ENCODE data around the gene FAM162A.
"Not testable (repeated sequence)": the region's sequence is repeated elsewhere in the genome, so short reads cannot be mapped to it uniquely, and the experiment has no call there.

The FAM162A gene, protein sequence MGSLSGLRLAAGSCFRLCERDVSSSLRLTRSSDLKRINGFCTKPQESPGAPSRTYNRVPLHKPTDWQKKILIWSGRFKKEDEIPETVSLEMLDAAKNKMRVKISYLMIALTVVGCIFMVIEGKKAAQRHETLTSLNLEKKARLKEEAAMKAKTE

DNA sequence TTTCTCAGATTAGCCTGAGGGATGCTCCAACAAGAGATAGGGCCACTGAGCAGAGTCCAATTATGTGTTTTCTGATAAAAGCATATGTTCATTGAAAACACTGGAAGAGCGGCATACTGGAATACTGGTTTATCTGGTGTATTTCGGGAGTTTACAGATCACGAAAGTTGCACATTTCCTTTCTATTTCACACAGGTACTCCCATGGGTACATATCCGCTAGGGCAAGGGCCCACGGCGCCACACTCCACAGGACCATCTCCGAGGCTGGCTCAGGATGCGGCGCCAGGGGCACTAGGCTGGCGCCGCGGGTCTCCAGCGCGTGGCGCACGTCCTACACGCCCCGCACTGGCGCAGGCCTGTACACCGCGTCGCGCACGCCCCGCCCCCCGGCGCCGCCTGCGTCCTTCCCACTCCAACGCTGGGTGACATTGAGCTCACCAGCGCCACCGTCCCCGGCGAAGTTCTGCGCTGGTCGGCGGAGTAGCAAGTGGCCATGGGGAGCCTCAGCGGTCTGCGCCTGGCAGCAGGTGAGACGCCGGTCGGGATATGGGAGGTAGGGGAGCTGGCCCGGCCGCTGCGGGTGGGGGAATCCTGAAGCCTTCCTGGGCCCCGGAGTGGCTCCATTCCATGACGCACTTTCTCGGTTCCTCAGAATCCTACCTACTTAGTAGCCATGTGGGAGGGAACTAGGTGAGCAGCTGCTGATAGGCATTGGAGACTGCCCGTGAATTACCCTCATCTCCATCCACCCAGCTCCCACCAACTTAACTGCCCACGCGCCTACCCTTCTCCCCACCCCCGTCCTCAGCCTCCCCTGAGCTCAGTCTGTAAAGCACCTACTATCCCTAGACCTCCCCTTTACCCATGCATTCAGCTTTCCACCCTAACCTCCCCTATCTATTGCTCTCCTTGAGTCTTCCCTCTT lies at the start of gene FAM162A:
FAM162A (plus strand) TSS at position 412 of the 927 bp plus-strand sequence; CDS start at position 496, 84 bp downstream.
- peak; percentile 94 for DNase-seq

DNA sequence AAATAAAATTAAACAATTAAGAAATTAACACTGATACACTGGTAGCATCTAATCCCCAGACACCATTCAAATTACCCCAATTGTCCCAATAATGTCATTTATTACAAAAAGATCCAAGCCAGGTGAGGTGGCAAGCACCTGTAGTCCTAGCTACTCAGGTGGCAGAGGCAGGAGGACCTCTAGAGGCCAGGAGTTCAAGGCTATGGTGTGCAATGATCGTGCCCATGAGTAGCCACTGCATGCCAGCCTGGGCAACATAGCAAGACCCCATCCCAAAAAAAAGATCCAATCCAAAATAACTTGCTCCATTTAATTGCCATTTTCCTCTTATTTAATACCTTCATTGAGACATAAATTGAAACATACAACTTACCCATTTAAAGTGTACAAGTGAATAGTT lies 41.2 kb upstream of the FAM162A start:
- DNase-seq: no peak

DNA sequence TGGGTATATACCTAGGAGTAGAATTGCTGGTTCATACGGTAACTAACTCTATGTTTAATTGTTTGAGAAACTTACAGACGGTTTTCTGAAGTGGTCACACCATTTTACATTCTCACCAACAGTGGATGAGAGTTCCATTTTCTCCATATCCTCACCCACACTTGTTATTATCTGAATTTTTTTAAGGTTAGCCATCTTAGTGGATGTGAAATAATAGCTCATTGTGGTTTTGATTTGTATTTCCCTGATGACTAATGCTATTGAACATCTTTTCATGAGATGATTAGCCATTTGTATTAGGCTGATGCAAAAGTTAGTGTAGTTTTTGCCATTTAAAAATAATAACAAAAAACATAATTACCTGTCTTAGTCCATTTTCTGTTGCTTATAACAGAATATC lies 40.3 kb upstream of the FAM162A start:
- no peak for DNase-seq

DNA sequence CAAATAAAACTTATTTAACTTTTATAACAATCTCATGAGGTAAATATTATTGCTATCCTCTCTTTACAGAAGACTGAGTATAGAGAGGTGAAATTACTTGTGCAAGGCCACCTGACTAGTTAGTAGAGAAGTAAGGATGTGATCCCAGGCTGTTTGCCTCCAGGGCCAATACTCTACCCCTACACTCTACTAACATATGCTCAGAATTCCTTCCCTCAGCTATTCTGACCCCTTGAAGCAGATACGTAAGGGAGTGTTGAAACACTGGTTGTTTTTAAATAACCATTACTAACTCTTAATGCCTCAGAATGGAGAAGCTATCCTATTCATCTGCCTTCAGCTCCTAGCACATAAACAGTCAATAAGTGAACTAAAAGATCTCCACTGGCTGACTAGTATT lies 34.8 kb upstream of the FAM162A start:
- DNase-seq: no peak

DNA sequence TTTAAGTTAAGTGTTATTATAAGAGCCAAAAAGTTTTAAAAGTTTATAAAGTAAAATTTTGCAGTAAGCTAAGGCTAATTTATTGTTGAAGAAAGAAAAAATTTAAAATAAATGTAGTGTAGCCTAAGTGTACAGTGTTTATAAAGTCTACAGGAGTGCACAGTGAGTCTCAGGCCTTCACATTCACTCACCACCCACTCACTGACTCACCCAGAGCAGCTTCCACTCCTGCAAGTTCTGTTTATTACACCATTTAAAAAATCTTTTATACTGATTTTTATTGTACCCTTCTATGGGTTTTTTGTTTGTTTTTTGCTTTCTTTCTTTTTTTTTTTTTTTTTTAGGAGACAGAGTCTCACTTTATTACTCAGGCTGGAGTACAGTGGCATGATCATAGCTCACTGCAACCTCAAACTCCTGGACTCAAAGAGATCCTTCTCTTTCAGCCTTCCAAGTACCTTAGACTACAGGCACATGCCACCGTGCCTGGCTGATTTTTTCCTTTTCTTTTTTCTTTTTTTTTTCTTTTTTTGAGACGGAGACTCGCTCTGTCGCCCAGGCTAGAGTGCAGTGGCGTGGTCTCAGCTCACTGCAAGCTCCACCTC lies 33.1 kb upstream of the FAM162A start:
- no peak for DNase-seq

DNA sequence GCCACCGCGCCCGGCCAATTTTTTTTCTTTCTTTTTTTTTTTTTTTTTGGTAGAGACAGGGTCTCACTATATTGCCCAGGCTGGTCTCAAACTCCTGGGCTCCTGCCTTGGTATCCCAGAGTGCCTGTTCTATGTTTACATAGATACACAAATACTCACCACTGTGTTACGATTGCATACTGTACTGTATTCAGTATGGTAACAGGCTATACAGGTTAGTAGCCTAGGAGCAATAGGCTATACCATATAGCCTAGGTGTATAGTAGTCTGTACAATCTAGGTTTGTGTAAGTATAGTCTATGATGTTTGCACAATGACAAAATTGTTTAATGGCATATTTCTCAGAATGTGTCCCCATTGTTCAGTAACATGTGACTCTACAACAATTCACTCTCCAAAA lies 32.4 kb upstream of the FAM162A start:
- DNase-seq: no peak

DNA sequence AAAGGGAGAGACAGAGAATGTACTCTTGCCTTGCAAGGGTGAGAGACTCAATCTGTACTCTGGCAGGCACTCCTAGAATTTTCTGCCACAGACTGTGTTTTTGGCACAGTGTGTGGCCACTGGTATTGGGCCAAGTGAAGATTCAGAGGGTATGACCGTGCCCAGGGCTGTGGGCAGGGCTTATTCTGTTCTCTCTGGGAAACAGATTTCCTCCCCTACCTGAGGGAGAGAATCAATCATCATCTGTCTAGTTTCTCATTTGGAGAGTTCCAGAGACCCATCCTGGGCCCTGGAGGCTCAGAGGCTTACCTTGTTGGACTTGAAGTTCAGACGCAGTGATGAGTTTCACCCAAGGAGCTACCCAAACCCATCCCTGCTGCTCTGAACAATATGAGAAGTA lies 30.8 kb upstream of the FAM162A start:
- no peak for DNase-seq

DNA sequence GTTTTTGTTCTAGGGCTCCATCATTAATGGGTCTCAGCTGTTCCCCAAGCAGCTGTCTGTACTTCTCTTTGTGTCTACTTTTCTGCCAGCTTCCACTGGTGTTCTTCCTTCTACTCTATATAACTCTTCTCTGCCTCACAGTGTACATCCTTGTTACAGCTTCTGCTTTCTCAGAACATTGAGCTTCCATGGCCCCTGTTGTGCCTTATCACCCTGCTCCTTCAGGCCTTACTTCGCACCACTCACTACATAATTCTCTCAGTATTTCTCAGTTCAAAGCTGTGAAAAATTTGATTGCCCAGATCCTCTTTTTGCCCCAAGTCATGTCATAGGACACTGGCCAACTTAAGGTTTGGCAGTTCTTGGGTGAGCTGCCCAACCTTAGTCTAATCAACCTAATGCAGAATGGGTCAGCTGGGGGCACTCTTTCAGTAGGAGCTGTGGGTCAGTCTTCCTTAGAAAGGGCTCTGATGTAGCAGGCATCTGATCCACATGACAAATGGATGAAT lies 30.0 kb upstream of the FAM162A start:
- DNase-seq: no peak

DNA sequence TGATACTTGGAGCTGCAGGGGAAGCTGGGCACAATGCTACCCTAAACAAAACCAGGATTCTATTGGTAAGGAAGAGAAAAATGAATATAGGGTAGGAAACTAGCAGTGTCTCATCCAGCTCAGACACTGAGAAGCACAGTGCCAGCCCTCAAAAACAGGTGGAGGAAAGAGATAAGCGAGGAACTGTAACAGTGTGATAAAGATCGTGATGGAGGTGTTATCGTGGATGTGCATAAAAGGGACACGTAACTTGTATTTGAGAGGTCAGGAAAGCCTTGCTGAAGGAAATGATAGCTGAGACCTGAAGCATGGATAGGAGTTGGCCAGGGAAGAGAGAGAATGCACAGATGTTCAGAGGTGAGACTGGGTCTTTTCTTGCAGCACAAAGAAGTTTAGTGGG lies 28.4 kb upstream of the FAM162A start:
- DNase-seq: no peak

DNA sequence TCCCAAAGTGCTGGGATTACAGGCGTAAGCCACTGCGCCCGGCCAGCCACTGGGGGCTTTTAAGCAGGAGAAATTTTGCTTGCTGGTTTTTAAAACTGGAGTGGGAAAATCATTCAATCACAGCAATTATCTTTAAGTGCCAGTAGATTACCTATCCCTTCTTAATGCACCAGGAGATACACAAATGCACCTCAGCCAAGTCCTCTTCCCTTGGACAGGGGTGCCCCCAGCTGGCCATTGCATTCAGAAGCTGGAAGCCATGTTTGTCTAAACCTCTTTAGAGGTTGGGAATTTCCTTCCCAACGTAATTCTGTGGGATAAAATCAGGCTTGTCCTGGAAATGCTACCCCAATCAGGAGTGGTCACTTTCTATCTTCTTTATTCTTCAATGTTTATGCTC lies 27.6 kb upstream of the FAM162A start:
- DNase-seq: peak; percentile 33

DNA sequence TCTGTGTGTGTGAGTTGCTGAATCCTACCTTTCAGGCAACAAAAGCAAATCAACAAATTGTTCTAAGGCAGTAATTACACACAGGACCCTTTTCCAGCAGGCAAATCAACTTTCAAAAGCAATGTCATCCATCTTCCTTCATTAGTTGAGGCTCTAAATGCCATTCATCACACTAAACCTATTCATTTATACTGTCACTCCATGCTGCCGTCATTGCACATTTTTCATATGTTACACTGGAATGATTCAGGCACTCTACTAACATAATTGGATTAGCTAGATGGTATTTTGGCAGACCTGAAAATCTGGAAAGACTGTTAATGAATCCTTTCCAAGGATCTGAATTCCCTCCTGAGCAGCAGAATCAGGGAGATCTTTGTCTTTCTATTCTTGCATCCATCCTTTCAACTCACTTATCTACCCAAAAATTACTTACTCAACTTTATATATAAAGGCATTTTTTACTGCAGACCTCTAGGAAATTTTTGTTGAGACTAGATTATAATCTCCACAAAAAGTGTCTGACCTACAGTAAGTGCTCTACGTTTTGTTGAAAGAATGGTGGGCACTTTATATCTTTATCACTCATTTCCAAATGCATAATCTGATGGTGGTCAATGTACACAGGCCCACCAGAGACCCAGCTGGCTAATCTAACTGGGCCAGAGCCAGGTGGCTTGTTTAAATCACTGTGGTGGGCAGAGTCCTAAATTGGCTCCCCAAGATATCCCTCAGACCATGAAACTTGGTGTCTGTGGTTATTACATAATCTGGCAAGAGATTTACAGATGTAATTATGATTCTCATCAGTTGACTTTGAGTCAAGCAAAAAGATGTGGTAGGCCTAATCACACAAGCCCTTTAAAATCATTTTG lies 25.9 kb upstream of the FAM162A start:
- no peak for DNase-seq

DNA sequence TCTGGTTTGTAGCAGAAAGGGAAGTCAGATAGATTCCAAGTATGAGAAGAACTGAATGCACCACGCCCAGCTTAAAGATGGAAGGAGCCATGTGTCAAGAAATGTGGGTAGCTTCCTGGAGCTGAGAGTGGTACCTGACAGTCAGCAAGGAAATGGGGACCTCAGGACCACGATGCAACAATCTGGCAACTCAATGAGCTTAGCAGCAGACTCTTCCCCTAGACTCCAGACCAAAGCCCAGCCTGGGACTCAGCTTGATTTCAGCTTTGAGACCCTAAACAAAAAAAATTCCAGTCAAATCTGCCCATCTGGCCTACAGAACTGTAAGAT lies 25.3 kb upstream of the FAM162A start:
- no peak for DNase-seq

DNA sequence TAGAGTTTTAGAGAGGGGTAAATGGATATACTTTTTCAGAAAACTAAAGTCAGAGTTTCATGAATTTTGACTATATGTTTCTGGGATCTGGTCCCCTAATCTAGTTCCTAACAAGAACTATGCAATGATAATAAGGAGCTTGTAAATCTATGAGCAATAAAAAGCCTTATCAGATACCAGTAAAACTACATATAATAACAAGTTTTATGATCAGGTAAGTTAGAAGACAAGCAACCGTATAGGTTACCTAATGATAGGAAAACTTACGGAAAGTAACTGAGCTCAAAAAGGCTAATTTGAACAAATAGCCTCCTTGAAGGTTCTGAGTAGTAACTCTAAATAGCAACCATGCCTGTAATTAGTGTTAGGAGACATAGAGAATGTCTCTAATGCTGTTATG lies 22.0 kb upstream of the FAM162A start:
- no peak for DNase-seq

DNA sequence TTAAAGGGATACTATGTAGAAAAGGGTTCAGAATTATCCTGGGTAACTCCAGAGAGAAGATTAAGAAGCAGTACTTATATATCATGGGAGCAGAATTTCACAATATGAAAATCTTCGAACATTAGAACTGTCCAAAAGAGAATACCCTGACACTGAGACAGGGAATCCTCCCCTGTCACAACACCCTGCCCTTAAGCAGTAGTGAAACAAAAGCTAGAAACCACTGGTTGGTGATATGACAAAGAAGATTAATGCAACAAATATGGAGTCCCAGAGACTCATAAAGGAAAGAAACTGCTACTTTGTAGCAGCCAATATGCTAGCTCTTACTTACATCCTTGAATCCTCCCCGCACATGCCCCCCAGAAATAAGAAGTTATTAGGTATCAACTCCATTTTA lies 19.5 kb upstream of the FAM162A start:
- DNase-seq: no peak

DNA sequence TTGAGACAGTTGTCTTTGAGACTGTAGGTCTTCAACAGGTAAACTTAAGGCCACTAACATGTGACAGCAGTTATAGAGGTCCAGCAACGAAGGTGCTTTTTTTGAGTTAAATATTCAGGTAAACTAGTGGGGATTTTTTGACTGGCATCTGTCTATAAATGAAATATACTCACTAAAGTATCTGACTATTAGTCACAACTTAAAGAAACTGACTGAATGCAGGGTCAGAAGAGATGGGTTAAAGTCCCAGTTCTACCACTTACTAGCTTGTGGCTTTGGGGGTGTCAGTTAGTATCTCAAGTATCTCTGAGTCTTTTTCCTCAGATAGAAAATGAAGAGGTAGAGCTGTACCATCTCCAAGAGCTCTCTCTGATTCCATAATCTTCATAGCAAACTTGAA lies 18.9 kb upstream of the FAM162A start:
- no peak for DNase-seq

DNA sequence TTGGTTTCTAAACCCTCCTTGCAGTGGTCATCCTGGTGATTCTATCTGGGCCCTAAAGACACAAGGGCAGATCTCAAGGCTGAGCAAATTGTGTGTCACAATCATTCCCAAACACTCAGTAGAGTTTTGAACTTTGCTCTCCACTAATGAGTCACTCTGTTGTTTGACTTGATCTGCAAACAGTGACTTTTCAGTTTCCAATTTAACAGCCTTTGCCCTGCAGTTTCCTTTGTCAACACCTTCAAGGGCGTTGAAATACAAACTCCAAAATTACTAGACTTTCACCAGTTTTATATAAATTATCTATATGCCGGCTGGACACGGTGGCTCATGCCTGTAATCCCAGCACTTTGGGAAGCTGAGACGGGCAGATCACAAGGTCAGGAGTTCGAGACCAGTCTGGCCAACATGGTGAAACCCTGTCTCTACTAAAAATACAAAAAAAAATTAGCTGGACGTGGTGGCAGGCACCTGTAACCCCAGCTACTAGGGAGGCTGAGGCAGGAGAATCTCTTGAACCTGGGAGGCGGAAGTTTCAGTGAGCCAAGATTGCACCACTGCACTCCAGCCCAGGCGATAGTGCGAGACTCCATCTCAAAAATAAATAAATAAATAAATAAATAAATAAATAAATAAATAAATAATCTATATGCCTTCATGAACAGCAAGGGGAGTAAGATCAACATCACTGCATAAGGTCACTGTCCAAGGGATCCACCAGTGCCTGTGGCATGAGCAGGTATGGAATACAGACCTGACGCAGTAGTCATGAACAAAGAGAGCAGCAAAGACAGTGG lies 18.2 kb upstream of the FAM162A start:
- DNase-seq: not testable (repeated sequence)

DNA sequence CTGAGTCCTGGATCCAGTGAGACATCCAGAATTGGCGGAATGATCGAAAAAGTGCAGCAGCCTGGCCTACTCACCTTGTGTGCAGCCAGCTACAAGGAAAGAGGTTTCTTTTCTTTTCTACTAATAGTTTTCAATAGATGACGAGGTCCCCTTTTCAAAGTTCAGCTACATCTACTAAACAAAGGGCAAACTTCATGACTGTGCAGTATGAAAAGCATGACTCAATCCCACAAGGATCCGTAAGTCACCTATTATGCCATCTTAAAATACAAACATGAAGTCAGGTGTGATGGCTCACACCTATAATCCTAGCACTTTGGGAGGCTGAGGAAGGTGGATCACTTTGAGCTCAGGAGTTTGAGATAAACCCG lies 17.6 kb upstream of the FAM162A start:
- no peak for DNase-seq

DNA sequence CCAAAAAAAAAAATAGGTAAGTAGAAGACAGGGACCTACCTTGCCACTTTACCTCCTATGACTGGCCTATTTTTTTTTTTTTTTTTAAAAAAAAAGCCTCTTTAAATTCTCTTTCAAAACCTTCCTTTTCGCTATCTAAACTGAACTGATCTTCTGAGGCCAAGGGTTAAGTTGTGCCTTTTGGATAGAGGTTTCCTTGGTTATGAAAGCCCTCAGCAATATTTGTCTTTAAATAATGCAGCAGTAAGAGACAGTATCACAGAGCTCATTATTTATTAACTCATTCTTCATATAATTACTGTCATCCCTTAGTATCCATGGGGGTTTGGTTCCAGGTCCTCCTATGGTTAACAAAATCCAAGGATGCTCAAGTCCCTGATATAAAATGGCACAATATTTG lies 9.9 kb upstream of the FAM162A start:
- DNase-seq: no peak

DNA sequence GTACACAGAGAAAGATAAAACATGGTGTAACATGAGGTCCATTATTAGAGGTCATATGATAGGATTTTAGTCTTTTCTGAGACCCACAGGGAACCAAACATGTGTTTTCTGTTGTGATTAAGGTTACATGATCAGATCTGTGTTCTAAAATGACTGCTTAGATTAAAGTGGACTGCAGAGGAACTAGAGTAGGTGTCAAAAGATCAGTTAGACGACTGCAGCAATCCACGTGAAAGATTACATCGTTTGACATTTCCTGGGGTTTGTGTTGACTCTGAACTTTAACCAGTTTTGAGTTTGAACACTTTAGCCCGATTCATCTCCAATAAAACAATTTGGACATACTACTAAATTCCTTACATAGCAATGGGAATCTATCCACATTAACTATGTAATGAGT lies 6.0 kb upstream of the FAM162A start:
- no peak for DNase-seq

DNA sequence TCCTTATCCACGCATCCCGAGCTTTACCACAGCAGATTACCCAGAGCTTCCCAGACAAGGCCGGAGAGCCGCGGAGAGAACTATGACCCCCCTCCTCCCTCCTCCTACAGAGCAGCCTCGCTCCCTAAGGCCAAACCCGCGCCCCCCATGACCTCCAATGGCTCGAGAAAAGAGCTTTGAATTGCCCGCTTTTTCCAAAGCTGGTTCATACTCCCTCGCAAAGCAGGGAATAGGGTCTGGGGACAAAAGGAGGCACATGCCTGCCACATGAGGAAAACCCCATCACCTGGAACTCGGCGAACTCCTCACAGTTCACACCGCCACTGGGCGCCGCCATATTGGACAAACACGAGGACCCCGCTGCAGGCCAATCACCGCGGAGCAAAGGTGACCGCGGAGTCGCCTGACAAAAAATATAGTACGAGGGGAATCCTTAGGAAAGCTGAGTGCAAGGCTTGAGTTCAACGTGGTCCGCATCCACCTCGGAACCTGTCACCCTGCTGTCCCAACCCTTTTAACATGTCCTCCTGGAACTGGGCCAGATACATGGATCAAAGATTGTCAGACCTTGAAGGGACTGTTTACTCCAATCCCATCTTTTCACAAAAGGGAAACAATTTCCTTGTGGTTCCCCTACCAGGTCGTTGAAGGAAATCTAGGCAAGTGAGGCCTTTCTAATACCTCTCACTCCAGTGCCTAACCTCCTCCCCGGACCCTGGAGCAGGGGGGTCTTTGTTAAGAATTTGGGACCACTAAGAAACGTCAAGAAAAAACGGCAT lies 905 bp upstream of the FAM162A start, which contains the start of gene MIX23:
MIX23 (minus strand) TSS at position 344 of the 779 bp plus-strand sequence; CDS start at position 337, 7 bp downstream.
- peak; percentile 87 for DNase-seq

DNA sequence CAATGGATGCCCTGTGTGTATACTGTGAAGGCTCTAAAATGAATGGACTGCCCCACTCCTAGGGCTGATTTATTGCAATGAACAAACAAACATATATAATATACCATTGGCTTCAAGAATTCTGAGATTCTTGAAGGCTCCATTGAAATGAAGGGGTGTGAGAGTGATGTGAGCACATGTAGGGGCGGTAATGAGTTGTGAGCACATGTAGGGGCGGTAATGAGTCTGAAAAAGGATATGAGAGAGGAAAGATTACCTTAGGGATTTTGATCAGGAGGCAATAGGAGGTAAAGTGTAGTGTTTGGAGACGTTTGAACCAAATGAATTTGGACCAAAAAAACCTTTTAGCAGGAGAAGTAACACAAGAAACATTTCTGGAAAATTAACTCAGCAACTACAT lies 3.7 kb downstream of the FAM162A start:
- DNase-seq: no peak
